Parathyroid adenoma (tissue), 2 donors: ENCODE results near the gene ARMC8.

ENCODE experiments used
- H2AFZ ChIP-seq: fragments of 300-600 bp; sonication (generic); one replicate; pipeline ENCODE4 v1.7.0; 2017; ENCODE audit warnings: antibody characterized with exemption, mild to moderate bottlenecking
- H3K27ac ChIP-seq: fragments of 300-600 bp; sonication (generic); one replicate; pipeline ENCODE4 v1.7.0; 2017
- H3K27me3 ChIP-seq: fragments of 300-600 bp; sonication (generic); one replicate; pipeline ENCODE4 v1.7.0; 2017; ENCODE audit warnings: low read length; ENCODE audit not compliant: control insufficient read depth, insufficient read depth
- H3K36me3 ChIP-seq: fragments of 300-600 bp; sonication (generic); one replicate; pipeline ENCODE4 v1.7.0; 2017; ENCODE audit warnings: low read length; ENCODE audit not compliant: control insufficient read depth, insufficient read depth
- H3K4me1 ChIP-seq: fragments of 300-600 bp; sonication (generic); one replicate; pipeline ENCODE4 v1.7.0; 2017; ENCODE audit warnings: control low read depth
- H3K4me2 ChIP-seq: fragments of 300-600 bp; sonication (generic); one replicate; pipeline ENCODE4 v1.7.0; 2017; ENCODE audit warnings: low read length
- H3K4me3 ChIP-seq: fragments of 300-600 bp; sonication (generic); one replicate; pipeline ENCODE4 v1.7.0; 2017; ENCODE audit warnings: low read depth, low read length
- H3K79me2 ChIP-seq: fragments of 300-600 bp; sonication (generic); one replicate; pipeline ENCODE4 v1.7.0; 2017; ENCODE audit warnings: control low read depth
- H3K9ac ChIP-seq: fragments of 300-600 bp; sonication (generic); one replicate; pipeline ENCODE4 v1.7.0; 2017; ENCODE audit warnings: mild to moderate bottlenecking
- H3K9me3 ChIP-seq: fragments of 300-600 bp; sonication (generic); one replicate; pipeline ENCODE4 v1.7.0; 2017; ENCODE audit warnings: low read length; ENCODE audit not compliant: control insufficient read depth
- TF ChIP-seq, protein P1 (sequence below): fragments of 300-600 bp; sonication (generic); IDR thresholded peaks from one replicate; pipeline ENCODE4 v1.7.0; 2017; ENCODE audit warnings: antibody characterized with exemption, mild to moderate bottlenecking
- donor health status: primary hyperparathyroidism.

Gene ARMC8

DNA sequence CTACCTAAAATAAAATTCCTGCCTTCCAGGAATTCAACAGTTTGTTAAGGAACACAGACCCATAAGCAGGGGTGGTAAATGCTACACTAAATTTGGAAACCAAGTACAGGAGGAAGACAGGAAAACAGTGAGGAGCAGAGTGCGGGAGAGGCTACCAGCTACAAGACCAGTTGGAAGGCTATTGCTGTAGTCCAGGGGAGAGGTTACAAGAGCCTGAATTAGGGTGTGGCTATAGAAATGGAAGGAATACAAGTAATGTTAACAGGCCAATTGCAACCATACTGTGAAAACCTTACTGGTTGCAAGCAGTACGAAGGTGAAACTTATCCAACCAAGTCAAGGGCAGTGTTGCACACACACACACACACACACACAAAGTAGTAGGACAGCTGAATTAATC is 880 bp upstream of the ARMC8 start:
- Histone ChIP-seq H3K36me3 (no peaks in the 10 kb centered on the region), H3K9me3 (no peaks in the 10 kb centered on the region)

GRCh38 chr3:138186803-138187295 is 252 bp upstream of the ARMC8 start:
- TF ChIP-seq, protein P1, sequence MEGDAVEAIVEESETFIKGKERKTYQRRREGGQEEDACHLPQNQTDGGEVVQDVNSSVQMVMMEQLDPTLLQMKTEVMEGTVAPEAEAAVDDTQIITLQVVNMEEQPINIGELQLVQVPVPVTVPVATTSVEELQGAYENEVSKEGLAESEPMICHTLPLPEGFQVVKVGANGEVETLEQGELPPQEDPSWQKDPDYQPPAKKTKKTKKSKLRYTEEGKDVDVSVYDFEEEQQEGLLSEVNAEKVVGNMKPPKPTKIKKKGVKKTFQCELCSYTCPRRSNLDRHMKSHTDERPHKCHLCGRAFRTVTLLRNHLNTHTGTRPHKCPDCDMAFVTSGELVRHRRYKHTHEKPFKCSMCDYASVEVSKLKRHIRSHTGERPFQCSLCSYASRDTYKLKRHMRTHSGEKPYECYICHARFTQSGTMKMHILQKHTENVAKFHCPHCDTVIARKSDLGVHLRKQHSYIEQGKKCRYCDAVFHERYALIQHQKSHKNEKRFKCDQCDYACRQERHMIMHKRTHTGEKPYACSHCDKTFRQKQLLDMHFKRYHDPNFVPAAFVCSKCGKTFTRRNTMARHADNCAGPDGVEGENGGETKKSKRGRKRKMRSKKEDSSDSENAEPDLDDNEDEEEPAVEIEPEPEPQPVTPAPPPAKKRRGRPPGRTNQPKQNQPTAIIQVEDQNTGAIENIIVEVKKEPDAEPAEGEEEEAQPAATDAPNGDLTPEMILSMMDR, result no peak
- peak overlapping the region; percentile 92 for H3K27ac ChIP-seq
- no peaks in the 10 kb centered on the region for H3K36me3 ChIP-seq

More for the DNA sequence above, 880 bp upstream of the ARMC8 start:
- Histone ChIP-seq H3K27me3 (no peaks in the 10 kb centered on the region), H3K79me2 (peaks cover 22% of the 10 kb centered on the region), H2AFZ (peak overlapping the region; percentile 84), H3K4me2 (peak overlapping the region; percentile 77), H3K4me3 (peak overlapping the region; percentile 65), H3K27ac (no peak overlapping the region), H3K4me1 (peaks cover 9% of the 10 kb centered on the region), H3K9ac (no peak overlapping the region)
- TF ChIP-seq, protein P1, result no peak

GRCh38 chr3:138188013-138188730 is 1.1 kb downstream of the ARMC8 start:
- H3K4me3 ChIP-seq, result peak overlapping the region; percentile 65
- H3K36me3 ChIP-seq, result no peaks in the 10 kb centered on the region
- peak overlapping the region; percentile 77 for H3K4me2 ChIP-seq
- H3K4me1 ChIP-seq, result peaks cover 9% of the 10 kb centered on the region
- peaks cover 38% of the 10 kb centered on the region for H3K79me2 ChIP-seq
- H3K27ac ChIP-seq, result peak overlapping the region; percentile 92
- TF ChIP-seq, protein P1, result no peak
- H3K27me3 ChIP-seq, result no peaks in the 10 kb centered on the region
- peak overlapping the region; percentile 51 for H3K9ac ChIP-seq
- H2AFZ ChIP-seq, result peak overlapping the region; percentile 84
- no peaks in the 10 kb centered on the region for H3K9me3 ChIP-seq

More at GRCh38 chr3:138186803-138187295, 252 bp upstream of the ARMC8 start:
- H3K9me3 ChIP-seq, result no peaks in the 10 kb centered on the region
- H3K27me3 ChIP-seq, result no peaks in the 10 kb centered on the region
- peaks cover 9% of the 10 kb centered on the region for H3K4me1 ChIP-seq
- H3K79me2 ChIP-seq, result peaks cover 27% of the 10 kb centered on the region
- H2AFZ ChIP-seq, result peak overlapping the region; percentile 84
- peak overlapping the region; percentile 77 for H3K4me2 ChIP-seq
- H3K4me3 ChIP-seq, result peak overlapping the region; percentile 65
- H3K9ac ChIP-seq, result peak overlapping the region; percentile 51

DNA sequence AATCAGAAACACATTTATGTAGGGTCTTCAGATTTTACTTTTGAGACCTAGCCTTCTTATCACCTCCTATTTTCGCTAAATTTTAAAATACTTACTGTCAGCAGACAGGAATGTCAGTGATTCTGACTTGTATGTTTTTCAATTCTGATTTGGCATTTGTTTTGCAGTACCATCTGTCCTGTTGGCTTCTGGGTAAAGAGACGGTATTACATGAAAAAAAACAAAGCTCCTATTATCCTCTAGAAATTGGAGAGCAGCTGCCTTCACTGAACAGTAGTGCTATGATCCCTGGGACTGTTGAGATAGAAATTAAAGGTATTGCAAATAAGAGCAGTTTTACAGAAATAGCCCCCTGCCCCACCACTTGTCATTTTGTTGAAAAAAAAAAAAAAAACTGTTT is 8.4 kb downstream of the ARMC8 start:
- no peaks in the 10 kb centered on the region for H3K27me3 ChIP-seq
- H3K4me3 ChIP-seq, result no peak overlapping the region
- H3K4me2 ChIP-seq, result no peak overlapping the region
- no peak overlapping the region for H3K27ac ChIP-seq
- no peaks in the 10 kb centered on the region for H3K4me1 ChIP-seq
- TF ChIP-seq, protein P1, result no peak
- no peak overlapping the region for H2AFZ ChIP-seq
- no peaks in the 10 kb centered on the region for H3K36me3 ChIP-seq
- no peaks in the 10 kb centered on the region for H3K9me3 ChIP-seq
- H3K79me2 ChIP-seq, result peaks cover 76% of the 10 kb centered on the region
- H3K9ac ChIP-seq, result no peak overlapping the region
